OCI-LY1 (cell line): ENCODE data around the gene MAP4K3.

Experiments
- H2AFZ ChIP-seq: fragments of 200-600 bp; sonication (generic), shearing (Covaris generic); 2 replicates; pipeline ENCODE4 v1.6.0; 2014; ENCODE audit warnings: antibody characterized with exemption, mild to moderate bottlenecking, low read length
- H3F3A ChIP-seq: fragments of 200-600 bp; sonication (generic), shearing (Covaris generic); 2 replicates; pipeline ENCODE4 v1.6.0; 2014; ENCODE audit warnings: mild to moderate bottlenecking, antibody characterized with exemption, low read length, moderate library complexity; ENCODE audit not compliant: insufficient read depth
- H3K27ac ChIP-seq: fragments of 200-600 bp; sonication (generic); 2 replicates; pipeline ENCODE4 v1.5.1; 2014; ENCODE audit warnings: low read length, mixed run types, mild to moderate bottlenecking, low read depth; ENCODE audit not compliant: poor library complexity, severe bottlenecking
- H3K27me3 ChIP-seq: fragments of 200-600 bp; sonication (generic); 2 replicates; pipeline ENCODE4 v1.6.0; 2014; ENCODE audit warnings: antibody characterized with exemption, mild to moderate bottlenecking, low read length, moderate library complexity; ENCODE audit not compliant: insufficient read depth
- H3K36me3 ChIP-seq: fragments of 200-600 bp; sonication (generic); 2 replicates; pipeline ENCODE4 v1.6.1; 2014; ENCODE audit warnings: mild to moderate bottlenecking, antibody characterized with exemption, low read length, moderate library complexity, mixed read lengths; ENCODE audit not compliant: insufficient read depth
- H3K4me1 ChIP-seq: fragments of 200-600 bp; sonication (generic); 2 replicates; pipeline ENCODE4 v1.5.1; 2014; ENCODE audit warnings: mild to moderate bottlenecking, low read length, moderate library complexity; ENCODE audit not compliant: insufficient read depth, severe bottlenecking
- H3K4me2 ChIP-seq: fragments of 200-600 bp; sonication (generic), shearing (Covaris generic); 2 replicates; pipeline ENCODE4 v1.6.1; 2014; ENCODE audit warnings: low read length
- H3K4me3 ChIP-seq: fragments of 200-600 bp; sonication (generic); 2 replicates; pipeline ENCODE4 v1.5.1; 2014; ENCODE audit warnings: low read length, low read depth, mild to moderate bottlenecking, mixed read lengths; ENCODE audit not compliant: poor library complexity, severe bottlenecking
- H3K79me2 ChIP-seq: fragments of 200-600 bp; shearing (Covaris generic); 2 replicates; pipeline ENCODE4 v1.6.1; 2016; ENCODE audit warnings: mixed run types, low read length, mixed read lengths; ENCODE audit not compliant: insufficient read depth
- H3K9ac ChIP-seq: fragments of 200-600 bp; sonication (generic), shearing (Covaris generic); 2 replicates; pipeline ENCODE4 v1.6.1; 2014; ENCODE audit warnings: mild to moderate bottlenecking, low read length, mixed read lengths
- H3K9me2 ChIP-seq: fragments of 200-600 bp; sonication (generic), shearing (Covaris generic); 2 replicates; pipeline ENCODE4 v1.6.1; 2014; ENCODE audit warnings: low read depth, mild to moderate bottlenecking, low read length, mixed read lengths
- H3K9me3 ChIP-seq: fragments of 200-600 bp; shearing (Covaris generic); 2 replicates; pipeline ENCODE4 v1.6.1; 2014; ENCODE audit warnings: low read length, mixed read lengths
- H4K20me1 ChIP-seq: fragments of 200-600 bp; sonication (generic), shearing (Covaris generic); 2 replicates; pipeline ENCODE4 v1.6.0; 2016; ENCODE audit warnings: mild to moderate bottlenecking, low read length; ENCODE audit not compliant: insufficient read depth
- CTCF ChIP-seq: fragments of 200-600 bp; sonication (generic), shearing (Covaris generic); IDR thresholded peaks from 2 replicates; pipeline ENCODE4 v1.5.1; 2017; ENCODE audit warnings: mild to moderate bottlenecking, antibody characterized with exemption, low read length, moderate library complexity, mixed read lengths
- EZH2 ChIP-seq: fragments of 200-600 bp; sonication (generic), shearing (Covaris generic); IDR thresholded peaks from 2 replicates; pipeline ENCODE4 v1.8.0; 2017; ENCODE audit warnings: borderline replicate concordance, mixed run types, mild to moderate bottlenecking, antibody characterized with exemption, low read length, moderate library complexity, mixed read lengths

The MAP4K3 gene

DNA sequence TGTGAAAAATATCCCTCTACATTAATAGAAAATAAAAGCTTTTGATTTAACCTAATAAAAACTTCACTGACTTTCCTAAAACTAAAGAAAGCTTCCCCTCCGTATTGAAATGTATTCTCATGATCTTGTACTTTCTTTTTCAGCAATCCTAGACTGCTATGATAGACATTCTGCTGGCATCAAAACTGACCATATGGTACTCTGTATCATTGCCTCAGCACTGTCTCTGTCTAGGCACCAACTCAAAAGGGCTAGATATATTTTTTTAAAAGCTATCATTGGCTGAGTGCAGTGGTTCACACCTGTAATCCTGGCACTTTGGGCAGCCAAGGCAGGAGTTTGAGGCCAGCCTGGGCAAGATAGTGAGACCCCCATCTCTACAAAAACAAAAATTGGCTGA, 226.2 kb downstream of the MAP4K3 start:
- no peak overlapping the region for H3K4me2 ChIP-seq
- no peaks in the 10 kb centered on the region for H3K27me3 ChIP-seq
- no peaks in the 10 kb centered on the region for H3K36me3 ChIP-seq
- H3K9me3 ChIP-seq = no peaks in the 10 kb centered on the region
- no peaks in the 10 kb centered on the region for H4K20me1 ChIP-seq
- H3K79me2 ChIP-seq = no peaks in the 10 kb centered on the region
- H3K4me3 ChIP-seq = no peak overlapping the region
- no peaks in the 10 kb centered on the region for H3K9me2 ChIP-seq
- H2AFZ ChIP-seq = no peak overlapping the region
- H3K9ac ChIP-seq = no peak overlapping the region
- H3K4me1 ChIP-seq = no peaks in the 10 kb centered on the region
- no peaks in the 10 kb centered on the region for H3F3A ChIP-seq
- H3K27ac ChIP-seq = no peak overlapping the region
- TF ChIP-seq EZH2 (no peak), CTCF (no peak)

DNA sequence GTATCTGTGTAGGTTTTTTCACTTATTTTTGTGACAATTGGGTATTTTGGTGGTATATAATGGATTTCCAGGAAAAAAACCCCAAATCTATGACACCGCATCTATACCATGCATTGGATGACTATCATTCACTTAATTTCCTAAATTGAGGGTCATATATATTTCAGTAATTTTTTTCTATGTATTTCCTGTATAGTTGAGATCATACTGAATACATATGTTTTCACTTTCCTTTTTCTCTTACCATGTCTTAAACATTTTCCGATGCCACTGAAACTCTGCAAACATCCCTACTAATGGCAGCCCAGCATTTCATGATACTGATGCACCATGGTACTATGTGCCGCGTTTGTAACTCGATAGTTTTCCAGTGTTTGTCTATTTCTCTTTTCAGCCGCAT, 233.7 kb downstream of the MAP4K3 start:
- Histone ChIP-seq H3K4me3 (no peak overlapping the region), H4K20me1 (no peaks in the 10 kb centered on the region), H3K27me3 (no peaks in the 10 kb centered on the region), H3F3A (no peaks in the 10 kb centered on the region), H2AFZ (no peak overlapping the region), H3K9me2 (no peaks in the 10 kb centered on the region), H3K9me3 (no peaks in the 10 kb centered on the region), H3K79me2 (no peaks in the 10 kb centered on the region), H3K27ac (no peak overlapping the region), H3K36me3 (no peaks in the 10 kb centered on the region), H3K9ac (no peak overlapping the region), H3K4me2 (no peak overlapping the region), H3K4me1 (no peaks in the 10 kb centered on the region)
- no peak for TF ChIP-seq EZH2

- Histone ChIP-seq H3K4me2 (no peak overlapping the region), H3K9ac (no peak overlapping the region), H3K9me2 (no peaks in the 10 kb centered on the region), H3K36me3 (no peaks in the 10 kb centered on the region), H3F3A (no peaks in the 10 kb centered on the region), H3K4me3 (no peak overlapping the region), H3K27ac (no peak overlapping the region), H3K9me3 (no peaks in the 10 kb centered on the region), H4K20me1 (no peaks in the 10 kb centered on the region), H3K27me3 (no peaks in the 10 kb centered on the region), H2AFZ (no peak overlapping the region), H3K79me2 (no peaks in the 10 kb centered on the region), H3K4me1 (no peaks in the 10 kb centered on the region)
- no peak for TF ChIP-seq EZH2
- no peak for TF ChIP-seq CTCF
Measured at GRCh38 chr2:39202639-39203369, 234.3 kb downstream of the MAP4K3 start.
